Measurements from ENCODE around the gene RNFT2.

GRCh38 chr12:116807546-116807945, 69.4 kb downstream of the RNFT2 start:
- no peak for TF ChIP-seq CTCF (IDR thresholded peaks at IDR 0.05; ENCODE audit: poor library complexity, severe bottlenecking)
- TF ChIP-seq RAD21 (conservative IDR thresholded peaks at IDR 0.05), result no peak
- no peak for TF ChIP-seq EP300 (conservative IDR thresholded peaks at IDR 0.05; ENCODE audit: poor library complexity, severe bottlenecking)
- TF ChIP-seq MXI1 (conservative IDR thresholded peaks at IDR 0.05; ENCODE audit: poor library complexity, severe bottlenecking), result no peak
- TF ChIP-seq REST (IDR thresholded peaks at IDR 0.05; ENCODE audit: borderline replicate concordance), result no peak
- TF ChIP-seq POLR2AphosphoS5 (IDR thresholded peaks at IDR 0.05), result no peak
- TF ChIP-seq SMC3 (conservative IDR thresholded peaks at IDR 0.05; ENCODE audit: poor library complexity), result no peak

Measured in neural cell (in vitro differentiated cells).